Common myeloid progenitor, CD34-positive (primary cell): ENCODE data around the gene BCAR1. TPM values are rescaled to one million over a fixed set of nuclear protein-coding genes. Genes with fewer than 3 reads are reported as not detected.

Experiments
- CTCF ChIA-PET: fragments of 350-600 bp; sonication (Branson Sonifier 250); formaldehyde crosslinking; loops from one replicate; lab custom pipeline; 2021; ENCODE audit warnings: antibody characterized with exemption; lab: Charles Lee
- POLR2A ChIA-PET: fragments of 350-600 bp; sonication (Branson Sonifier 250); formaldehyde crosslinking; loops from one replicate; lab custom pipeline; 2021; ENCODE audit warnings: antibody characterized with exemption; lab: Charles Lee
- DNase-seq, 3 donors: peaks; one replicate each; pipeline versions ENCODE4 v3.0.0 to v3.0.0-alpha.2; 2013
- H3K27ac ChIP-seq, 2 experiments: 1 replicate in 1 of 2; 2 replicates in 1 of 2; pipeline ENCODE4 v1.7.0; 2013; ENCODE audit warnings: inconsistent platforms in 2 of 2, low read length in 2 of 2, mild to moderate bottlenecking in 2 of 2, low read depth in 1 of 2, moderate library complexity in 1 of 2; ENCODE audit not compliant: severe bottlenecking in 2 of 2, insufficient read depth in 1 of 2, poor library complexity in 1 of 2
- H3K27me3 ChIP-seq, 5 experiments: replicated peaks in 2 of 5; 1 replicate in 3 of 5; 2 replicates in 2 of 5; pipeline versions ENCODE4 v1.6.1 to v1.7.0; 2013; ENCODE audit warnings: low read length in 4 of 5, mild to moderate bottlenecking in 2 of 5, moderate library complexity in 2 of 5, inconsistent platforms in 1 of 5; ENCODE audit not compliant: insufficient read depth in 5 of 5, control insufficient read depth in 4 of 5
- H3K36me3 ChIP-seq, 4 experiments: 1 replicate in 2 of 4; 2 replicates in 2 of 4; pipeline versions ENCODE4 v1.6.1 to v1.7.0; 2013; ENCODE audit warnings: low read length in 3 of 4, control low read depth in 1 of 4, mild to moderate bottlenecking in 1 of 4; ENCODE audit not compliant: control insufficient read depth in 4 of 4, insufficient read depth in 4 of 4
- H3K4me1 ChIP-seq, 4 experiments: 1 replicate in 3 of 4; 2 replicates in 1 of 4; pipeline versions ENCODE4 v1.6.1 to v1.7.1; 2013; ENCODE audit warnings: low read length in 3 of 4, mild to moderate bottlenecking in 3 of 4, control low read depth in 1 of 4, inconsistent platforms in 1 of 4, moderate library complexity in 1 of 4; ENCODE audit not compliant: control insufficient read depth in 4 of 4, insufficient read depth in 4 of 4; ENCODE audit errors: control extremely low read depth in 1 of 4
- H3K4me3 ChIP-seq, 7 experiments: 1 replicate in 4 of 7; 2 replicates in 3 of 7; pipeline versions ENCODE4 v1.5.1 to v1.7.0; 2013; ENCODE audit warnings: mild to moderate bottlenecking in 7 of 7, low read length in 6 of 7, moderate library complexity in 6 of 7, inconsistent platforms in 2 of 7, low read depth in 2 of 7, control low read depth in 1 of 7; ENCODE audit not compliant: insufficient read depth in 4 of 7, control insufficient read depth in 1 of 7; ENCODE audit errors: extremely low read depth in 1 of 7
- H3K9me3 ChIP-seq, 5 experiments: 1 replicate in 4 of 5; 2 replicates in 1 of 5; pipeline versions ENCODE4 v1.6.1 to v1.7.1; 2013; ENCODE audit warnings: low read length in 4 of 5, mild to moderate bottlenecking in 2 of 5, inconsistent platforms in 1 of 5, low read depth in 1 of 5, moderate library complexity in 1 of 5; ENCODE audit not compliant: control insufficient read depth in 4 of 5, insufficient read depth in 2 of 5; ENCODE audit errors: control extremely low read depth in 1 of 5
- WGBS: methylation state at CpG from one replicate; pipeline ENCODE4 v1.1.5; 2013; ENCODE audit not compliant: insufficient coverage; 5-methylcytosine and 5-hydroxymethylcytosine counted together
- polyA plus RNA-seq: library from polyadenylated mRNA; unstranded; fragments of 120-200 nt; gene quantifications from one replicate; pipeline ENCODE4 v1.2.1, GENCODE V29; 2013

The BCAR1 gene, protein sequence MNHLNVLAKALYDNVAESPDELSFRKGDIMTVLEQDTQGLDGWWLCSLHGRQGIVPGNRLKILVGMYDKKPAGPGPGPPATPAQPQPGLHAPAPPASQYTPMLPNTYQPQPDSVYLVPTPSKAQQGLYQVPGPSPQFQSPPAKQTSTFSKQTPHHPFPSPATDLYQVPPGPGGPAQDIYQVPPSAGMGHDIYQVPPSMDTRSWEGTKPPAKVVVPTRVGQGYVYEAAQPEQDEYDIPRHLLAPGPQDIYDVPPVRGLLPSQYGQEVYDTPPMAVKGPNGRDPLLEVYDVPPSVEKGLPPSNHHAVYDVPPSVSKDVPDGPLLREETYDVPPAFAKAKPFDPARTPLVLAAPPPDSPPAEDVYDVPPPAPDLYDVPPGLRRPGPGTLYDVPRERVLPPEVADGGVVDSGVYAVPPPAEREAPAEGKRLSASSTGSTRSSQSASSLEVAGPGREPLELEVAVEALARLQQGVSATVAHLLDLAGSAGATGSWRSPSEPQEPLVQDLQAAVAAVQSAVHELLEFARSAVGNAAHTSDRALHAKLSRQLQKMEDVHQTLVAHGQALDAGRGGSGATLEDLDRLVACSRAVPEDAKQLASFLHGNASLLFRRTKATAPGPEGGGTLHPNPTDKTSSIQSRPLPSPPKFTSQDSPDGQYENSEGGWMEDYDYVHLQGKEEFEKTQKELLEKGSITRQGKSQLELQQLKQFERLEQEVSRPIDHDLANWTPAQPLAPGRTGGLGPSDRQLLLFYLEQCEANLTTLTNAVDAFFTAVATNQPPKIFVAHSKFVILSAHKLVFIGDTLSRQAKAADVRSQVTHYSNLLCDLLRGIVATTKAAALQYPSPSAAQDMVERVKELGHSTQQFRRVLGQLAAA
- not detected for polyA plus RNA-seq

DNA sequence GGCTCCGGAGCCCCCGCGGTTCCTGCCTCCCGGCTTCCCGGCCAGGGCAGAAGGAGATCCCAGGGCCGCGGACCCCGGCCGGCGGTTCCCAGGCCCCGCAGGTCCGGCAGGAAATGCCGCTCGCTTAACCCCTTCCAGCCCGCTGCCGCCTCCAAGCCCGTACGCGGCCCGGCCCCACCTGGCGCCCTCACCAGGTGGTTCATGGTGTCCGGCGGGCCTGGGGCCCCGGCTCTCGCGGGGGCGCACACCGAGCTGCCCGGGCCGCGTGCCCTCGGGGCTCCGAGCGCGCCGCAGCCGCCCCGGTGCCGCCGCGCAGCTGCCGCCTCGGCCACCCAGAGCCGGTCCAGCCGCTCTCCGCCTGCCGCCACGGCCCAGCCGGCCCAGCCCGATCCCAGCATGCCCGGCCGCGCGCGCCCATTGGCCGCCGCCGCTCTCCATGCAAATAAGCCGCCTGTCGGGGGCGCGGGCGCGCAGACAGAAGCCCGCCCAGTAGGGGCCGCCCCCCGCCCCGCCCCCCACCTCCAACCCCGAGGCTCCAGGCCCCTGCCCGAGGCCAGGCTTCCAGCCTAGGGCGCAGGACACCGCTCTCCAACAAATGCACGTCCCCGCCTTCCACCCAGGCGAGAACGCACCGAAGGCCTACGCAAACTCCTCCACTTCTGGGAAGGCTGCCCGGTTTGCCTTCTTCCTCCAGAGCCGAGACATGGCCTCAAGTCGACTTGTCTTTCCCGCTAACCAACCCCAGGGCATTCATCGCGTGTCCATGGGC lies at the start of gene BCAR1:
Gene BCAR1, minus strand, starts transcription at position 345 of the 769 bp plus-strand sequence. Its CDS starts 142 bp downstream, at position 203.
- no peak within 1 kb of the TSS for H3K27ac ChIP-seq
- peak; percentile 36 to 53 (median 36) for DNase-seq
- 2% methylated on average over 37 of the region's 84 CpGs for WGBS
- CTCF ChIA-PET: no interaction called here
- H3K4me3 ChIP-seq: peak within 1 kb of the TSS in 5 of 7 experiments; percentile 25 to 54 (median 36)
- peaks cover 0 to 18% (median 15%) of the 10 kb centered on the region in 4 experiments for H3K4me1 ChIP-seq
- no peaks in the 10 kb centered on the region for H3K36me3 ChIP-seq
- POLR2A ChIA-PET: no interaction called here
- peaks cover 11 to 95% (median 36%) of the 10 kb centered on the region in 5 experiments for H3K27me3 ChIP-seq
- H3K9me3 ChIP-seq: no peaks in the 10 kb centered on the region

DNA sequence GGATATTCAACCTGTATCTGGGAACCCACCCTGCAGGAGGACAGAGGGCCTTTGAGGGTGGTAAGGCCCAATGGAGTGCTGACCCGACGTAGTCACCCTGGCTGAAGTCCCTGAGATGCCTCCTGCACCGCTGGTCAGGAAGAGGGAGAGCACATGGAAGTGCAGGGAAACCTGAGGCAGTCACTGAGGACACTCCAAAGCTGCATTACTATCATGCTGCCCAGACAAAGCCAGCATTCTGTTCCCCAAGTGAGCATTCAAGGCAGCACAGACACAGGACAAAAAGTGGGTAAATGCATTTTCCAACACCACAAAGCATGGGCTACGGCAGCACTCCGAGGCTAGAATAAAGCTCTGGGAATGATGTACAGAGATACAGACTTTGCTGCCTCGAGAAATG lies 46.8 kb upstream of the BCAR1 start:
- no peaks in the 10 kb centered on the region for H3K9me3 ChIP-seq
- no peak overlapping the region for H3K4me3 ChIP-seq
- no peak overlapping the region for H3K27ac ChIP-seq
- H3K27me3 ChIP-seq: peaks cover 0 to 20% (median 5%) of the 10 kb centered on the region in 5 experiments
- POLR2A ChIA-PET: no interaction called here
- H3K4me1 ChIP-seq: no peaks in the 10 kb centered on the region
- CTCF ChIA-PET: no interaction called here
- H3K36me3 ChIP-seq: peaks cover 9 to 64% (median 33%) of the 10 kb centered on the region in 4 experiments
- no peak for DNase-seq
- WGBS: 96% methylated on average over 6 of the region's 6 CpGs

DNA sequence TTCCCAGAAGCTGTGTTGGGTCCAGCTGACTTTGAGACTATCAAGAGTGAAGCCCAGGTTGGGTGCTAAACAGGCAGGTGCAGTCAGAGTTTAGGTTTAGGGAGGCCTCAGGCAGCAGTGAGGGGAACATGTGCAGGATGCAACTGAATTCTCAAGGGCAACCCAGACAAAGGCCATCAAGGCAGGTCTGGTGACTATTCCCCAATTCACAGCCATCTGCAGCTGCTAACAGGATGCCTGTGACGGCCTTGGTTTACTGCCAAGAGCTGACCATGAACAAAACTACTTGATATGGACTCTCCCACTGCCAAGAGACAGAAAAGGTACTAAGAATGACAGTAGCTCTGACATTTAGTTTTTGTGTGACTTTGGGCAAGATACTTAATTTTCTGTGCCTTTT lies 45.2 kb upstream of the BCAR1 start:
- H3K9me3 ChIP-seq: no peaks in the 10 kb centered on the region
- no peak for DNase-seq
- peaks cover 11 to 69% (median 43%) of the 10 kb centered on the region in 4 experiments for H3K36me3 ChIP-seq
- peaks cover 0 to 13% (median 6%) of the 10 kb centered on the region in 5 experiments for H3K27me3 ChIP-seq
- 100% methylated on average over 1 of the region's 1 CpG for WGBS
- POLR2A ChIA-PET: no interaction called here
- no peak overlapping the region for H3K4me3 ChIP-seq
- no peak overlapping the region for H3K27ac ChIP-seq
- CTCF ChIA-PET: interaction anchor here (0.8 to 1.5 kb wide), 3 partner anchors 10 to 63 kb away, joined by 3 to 5 read pairs (median 3); no protein-coding TSS in a partner anchor
- H3K4me1 ChIP-seq: no peaks in the 10 kb centered on the region

DNA sequence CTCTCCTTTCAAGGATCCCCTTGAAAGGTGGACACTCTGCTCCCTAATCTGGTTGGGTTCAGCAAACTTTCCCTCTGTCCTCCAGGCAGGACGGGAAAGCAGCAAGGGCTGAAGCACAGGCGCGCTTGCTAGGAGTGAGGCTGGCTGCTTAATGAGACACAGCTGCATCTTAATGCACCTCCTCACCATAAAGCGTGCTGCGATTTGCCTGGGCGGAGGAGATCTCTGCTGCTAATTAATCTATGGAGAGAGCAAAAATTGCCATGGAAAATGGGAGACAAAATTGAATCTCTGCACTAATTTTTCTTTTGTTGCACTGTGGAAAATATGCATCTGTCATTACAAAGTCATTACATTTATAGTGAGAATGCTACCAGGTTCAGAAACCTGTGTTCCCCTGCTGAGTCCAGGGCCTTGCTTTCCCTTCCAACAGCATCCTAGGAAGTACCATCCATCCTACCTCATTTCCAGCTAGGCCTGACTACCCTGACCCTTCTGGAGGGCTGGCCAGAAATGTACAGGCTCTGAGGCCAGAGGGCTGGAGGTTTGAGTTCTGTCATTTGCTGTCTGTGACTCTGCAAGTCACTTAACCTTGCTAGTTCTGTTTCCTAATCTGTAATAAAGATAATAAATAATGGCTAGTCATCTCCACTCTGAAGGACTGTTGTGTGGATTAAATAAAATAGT lies 43.5 kb upstream of the BCAR1 start:
- no peak overlapping the region for H3K27ac ChIP-seq
- H3K4me3 ChIP-seq: no peak overlapping the region
- ChIA-PET POLR2A (no interaction called here), CTCF (interaction anchor here (1.6 kb wide), 1 partner anchor 13 kb away, joined by 6 read pairs; no protein-coding TSS in a partner anchor)
- peaks cover 0 to 10% (median 6%) of the 10 kb centered on the region in 5 experiments for H3K27me3 ChIP-seq
- no peaks in the 10 kb centered on the region for H3K4me1 ChIP-seq
- no peaks in the 10 kb centered on the region for H3K9me3 ChIP-seq
- WGBS: 95% methylated on average over 3 of the region's 6 CpGs
- no peak for DNase-seq
- peaks cover 11 to 68% (median 38%) of the 10 kb centered on the region in 4 experiments for H3K36me3 ChIP-seq

DNA sequence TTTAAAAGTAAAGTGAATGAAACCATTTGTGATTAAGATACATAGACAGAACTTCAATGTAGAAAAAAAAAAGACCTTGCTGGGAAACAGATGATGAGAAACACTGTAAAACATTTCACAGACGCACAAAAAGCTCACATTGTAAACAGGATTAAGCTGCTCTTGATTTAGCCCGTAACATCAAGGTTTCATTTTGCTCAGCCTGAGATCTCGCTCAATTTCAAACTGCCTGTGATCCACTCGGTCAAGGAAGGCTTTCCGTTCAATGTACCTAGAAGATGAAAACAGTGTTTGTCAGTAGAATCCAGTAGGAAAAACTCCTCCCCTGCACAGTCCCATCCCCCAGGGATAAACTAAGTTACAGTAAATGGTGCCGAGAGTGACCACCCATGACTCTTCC lies 42.3 kb upstream of the BCAR1 start:
- H3K36me3 ChIP-seq: peaks cover 9 to 63% (median 35%) of the 10 kb centered on the region in 4 experiments
- WGBS: 100% methylated on average over 6 of the region's 6 CpGs
- no peak overlapping the region for H3K27ac ChIP-seq

DNA sequence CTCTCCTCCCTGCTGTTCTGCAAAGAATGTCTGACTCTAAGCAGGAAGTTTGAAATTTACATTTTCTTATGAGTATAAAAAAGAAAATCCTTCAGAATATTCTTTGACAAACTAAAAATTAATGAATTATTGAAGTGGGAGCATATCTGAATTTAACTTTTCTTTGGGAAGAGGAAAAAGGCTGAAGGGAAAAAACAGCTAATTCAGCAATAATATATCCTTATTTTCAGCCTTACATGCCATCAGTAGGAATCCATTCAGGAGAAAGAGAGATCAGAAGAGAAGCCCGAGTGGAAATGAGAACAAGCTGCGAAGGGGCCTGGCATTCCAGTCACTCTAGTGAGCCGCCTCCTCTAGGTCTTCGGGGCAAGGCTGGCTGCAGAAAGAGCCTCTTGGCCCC lies 41.7 kb upstream of the BCAR1 start:
- Histone ChIP-seq H3K27ac (no peak overlapping the region), H3K36me3 (peaks cover 9 to 61% (median 32%) of the 10 kb centered on the region in 4 experiments), H3K27me3 (peaks cover 0 to 10% (median 8%) of the 10 kb centered on the region in 5 experiments), H3K4me1 (no peaks in the 10 kb centered on the region), H3K4me3 (no peak overlapping the region), H3K9me3 (no peaks in the 10 kb centered on the region)
- WGBS: 69% methylated on average over 3 of the region's 4 CpGs
- DNase-seq: no peak
- POLR2A ChIA-PET: no interaction called here
- CTCF ChIA-PET: no interaction called here

More for the DNA sequence above, 42.3 kb upstream of the BCAR1 start:
- no peaks in the 10 kb centered on the region for H3K4me1 ChIP-seq
- CTCF ChIA-PET: interaction anchor here (1.6 kb wide), 1 partner anchor 12 kb away, joined by 6 read pairs; no protein-coding TSS in a partner anchor
- no peak overlapping the region for H3K4me3 ChIP-seq
- H3K27me3 ChIP-seq: peaks cover 0 to 10% (median 8%) of the 10 kb centered on the region in 5 experiments
- DNase-seq: no peak
- H3K9me3 ChIP-seq: no peaks in the 10 kb centered on the region
- POLR2A ChIA-PET: no interaction called here
